DMS79 treated with DMSO at 0.1 percent for 48 hours (cell line): ENCODE data around the gene PDCD4.

Experiments used
- DNase-seq: peaks from one replicate; lab custom pipeline; 2025; lab: John Stamatoyannopoulos, UW

The PDCD4 gene

GRCh38 chr10:110871298-110872084 lies at the start of gene PDCD4:
Gene PDCD4, plus strand, starts transcription at chr10:110871928. Its CDS starts 4,100 bp downstream, at chr10:110876028.
- peak; percentile 85 for DNase-seq

DNA sequence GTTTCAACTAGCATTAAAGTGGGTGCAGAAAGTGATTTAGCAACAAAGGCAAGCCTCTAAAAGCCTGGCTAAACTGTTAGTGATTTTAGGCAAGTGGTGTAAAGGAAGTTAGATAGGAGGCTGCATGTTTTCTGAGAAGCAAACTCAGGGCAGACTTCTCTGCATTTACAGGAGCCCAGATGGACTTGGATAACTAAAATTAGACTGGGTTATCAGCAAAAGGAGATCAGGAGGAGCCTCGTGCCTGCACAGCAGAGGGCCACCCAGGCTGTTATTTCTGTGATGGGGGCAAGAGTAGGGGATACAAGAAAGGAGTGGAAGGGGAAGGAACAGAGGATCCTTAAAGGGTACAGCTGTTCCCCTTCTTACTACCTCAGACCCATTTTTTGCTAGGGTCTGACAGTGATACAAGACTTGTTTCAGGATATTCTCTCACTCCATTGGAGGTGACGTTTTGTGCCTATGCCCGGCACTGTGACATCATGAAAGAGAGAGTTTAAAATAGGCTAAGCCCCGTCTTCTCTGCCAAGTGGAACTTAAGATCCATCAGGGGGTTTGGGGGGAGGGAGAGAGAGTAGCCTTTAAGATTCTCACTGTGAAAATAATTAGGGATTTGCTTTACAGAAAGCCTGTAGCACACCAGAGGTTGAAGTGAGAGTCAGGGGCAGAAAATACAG lies 49.6 kb upstream of the PDCD4 start:
- no peak for DNase-seq

- peak; percentile 39 for DNase-seq
Observed at GRCh38 chr10:110822712-110823311, 48.9 kb upstream of the PDCD4 start.

DNA sequence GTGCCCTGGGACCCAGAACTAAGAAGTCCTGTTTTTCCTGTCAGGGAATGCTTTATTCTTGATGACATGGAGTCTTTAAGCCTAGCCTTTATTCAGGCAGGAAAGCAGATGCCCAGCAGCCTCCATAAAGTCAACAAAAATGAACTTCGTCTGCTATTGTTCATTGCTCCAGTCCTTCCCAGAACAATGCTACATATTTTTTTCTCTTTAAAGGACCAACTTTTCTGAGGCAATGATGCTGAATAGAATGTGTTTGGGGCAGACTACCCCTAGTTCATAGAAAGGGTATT lies 47.6 kb upstream of the PDCD4 start:
- DNase-seq, result no peak

GRCh38 chr10:110824660-110825059 lies 47.1 kb upstream of the PDCD4 start:
- no peak for DNase-seq

GRCh38 chr10:110825508-110825907 lies 46.2 kb upstream of the PDCD4 start:
- DNase-seq, result no peak

DNA sequence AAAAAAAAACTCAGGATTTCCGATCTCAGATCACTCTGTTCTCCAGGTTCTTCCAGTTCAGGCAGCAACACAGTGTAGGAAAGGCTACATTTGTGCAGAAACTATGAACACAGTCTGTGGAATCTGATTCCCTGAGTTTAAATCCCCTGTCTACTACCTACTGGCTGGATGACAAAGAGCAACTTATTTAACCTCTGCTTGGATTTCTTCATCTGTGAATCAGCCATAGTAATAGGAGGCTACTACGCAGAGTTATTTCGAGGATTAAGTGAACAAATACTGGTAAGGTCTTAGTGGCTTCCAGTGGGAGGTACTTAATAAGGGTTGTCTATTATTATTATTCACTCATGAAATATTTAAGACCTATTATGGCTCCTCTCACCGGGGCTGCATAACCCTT lies 44.3 kb upstream of the PDCD4 start:
- DNase-seq, result no peak

GRCh38 chr10:110827875-110828274 lies 43.9 kb upstream of the PDCD4 start:
- DNase-seq, result no peak

DNA sequence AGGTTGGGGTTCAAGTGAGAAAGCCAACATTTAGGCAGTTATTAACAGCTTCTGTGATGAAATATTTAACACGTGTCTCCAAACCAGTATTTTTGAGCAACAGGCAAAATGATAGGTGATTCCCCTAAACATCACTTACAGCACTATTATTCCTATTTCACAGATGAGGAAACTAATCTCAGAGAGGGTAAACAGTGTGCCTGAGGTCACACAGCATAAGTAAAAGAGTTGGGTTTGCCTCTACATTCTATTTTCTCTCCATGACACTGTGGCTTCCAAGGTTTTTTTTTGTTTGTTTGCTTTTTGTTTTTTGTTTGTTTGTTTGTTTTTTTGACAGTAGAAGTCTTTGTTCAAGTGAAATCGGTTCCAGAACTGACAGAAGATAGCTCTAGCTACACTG lies 43.2 kb upstream of the PDCD4 start:
- no peak for DNase-seq

- DNase-seq, result no peak
Observed at GRCh38 chr10:110829721-110830410, 41.9 kb upstream of the PDCD4 start.

DNA sequence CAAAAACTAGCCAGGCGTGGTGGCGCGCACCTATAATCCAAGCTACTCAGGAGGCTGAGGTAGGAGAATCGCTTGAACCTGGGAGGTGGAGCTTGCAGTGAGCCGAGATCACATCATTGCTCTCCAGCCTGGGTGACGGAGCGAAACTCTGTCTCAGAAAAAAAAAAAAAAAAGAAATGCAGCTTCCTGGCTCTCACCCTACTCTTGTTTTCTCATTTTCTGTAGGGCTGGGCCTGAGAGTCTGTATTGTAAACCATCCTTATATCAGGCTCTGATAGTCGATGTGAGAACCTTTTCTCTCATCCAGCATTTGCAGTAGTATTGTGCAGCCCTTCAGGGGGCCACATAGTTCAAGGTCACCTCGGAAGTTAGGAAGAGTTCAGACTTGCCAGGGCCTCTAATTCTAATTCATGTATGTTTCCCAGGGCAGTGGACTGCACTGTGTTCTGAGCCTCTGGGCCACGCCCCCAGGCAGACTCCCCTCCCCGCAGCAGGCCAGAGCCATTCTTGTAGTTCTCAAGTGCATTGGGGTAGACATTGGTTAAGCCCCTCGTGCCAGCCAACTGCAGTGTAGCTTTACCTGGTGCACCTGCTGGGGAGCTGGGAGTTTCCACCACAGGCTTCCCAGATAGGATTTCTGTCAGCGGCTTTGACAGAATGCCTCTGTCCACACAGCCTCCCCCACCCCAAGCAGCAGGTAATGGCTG lies 38.3 kb upstream of the PDCD4 start:
- DNase-seq, result no peak

GRCh38 chr10:110833941-110834628 lies 37.6 kb upstream of the PDCD4 start:
- no peak for DNase-seq

- peak; percentile 57 for DNase-seq
Observed at GRCh38 chr10:110834629-110835301, 37.0 kb upstream of the PDCD4 start.

DNA sequence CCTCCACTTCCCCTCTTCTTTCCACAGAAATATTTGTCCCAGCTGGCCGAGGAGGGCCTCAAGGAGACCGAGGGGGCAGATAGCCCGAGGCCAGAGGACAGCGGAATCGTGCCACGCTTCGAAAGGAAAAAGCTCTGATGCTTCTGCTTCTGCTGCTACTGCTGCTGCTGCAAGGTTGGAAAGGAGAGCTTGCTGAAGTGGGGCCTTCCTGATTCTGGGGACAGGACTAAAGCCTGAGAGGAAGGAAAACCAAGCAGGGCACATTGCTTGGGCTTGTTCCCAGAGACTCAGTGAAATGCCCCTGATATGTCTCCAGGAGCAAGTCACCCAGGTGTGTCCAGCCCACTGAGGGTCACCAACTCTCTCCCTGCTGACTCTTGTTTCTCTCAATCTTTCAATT lies 35.9 kb upstream of the PDCD4 start:
- no peak for DNase-seq

DNA sequence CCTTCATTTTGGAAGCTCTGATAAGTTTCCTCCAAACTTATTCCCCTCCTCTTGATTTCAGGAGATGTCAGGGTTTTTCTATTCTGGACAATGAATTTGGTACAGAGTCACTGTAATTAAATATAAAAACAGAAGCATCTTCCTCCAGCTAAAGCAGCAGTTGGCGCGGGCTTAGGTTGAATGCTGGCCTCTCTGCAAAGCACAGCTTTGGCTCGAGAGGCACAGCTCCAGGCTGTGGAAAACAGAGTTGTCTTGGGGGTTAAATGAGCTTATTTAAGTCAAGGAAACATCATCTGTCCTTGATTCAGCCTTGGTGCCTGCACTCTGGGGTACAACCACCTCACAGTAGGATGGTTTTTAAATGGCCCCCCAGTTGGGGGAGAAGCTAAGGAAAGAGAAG lies 35.0 kb upstream of the PDCD4 start:
- no peak for DNase-seq

GRCh38 chr10:110837418-110838171 lies 34.1 kb upstream of the PDCD4 start:
- no peak for DNase-seq

- DNase-seq, result peak; percentile 64
Observed at GRCh38 chr10:110840225-110840922, 31.4 kb upstream of the PDCD4 start.

DNA sequence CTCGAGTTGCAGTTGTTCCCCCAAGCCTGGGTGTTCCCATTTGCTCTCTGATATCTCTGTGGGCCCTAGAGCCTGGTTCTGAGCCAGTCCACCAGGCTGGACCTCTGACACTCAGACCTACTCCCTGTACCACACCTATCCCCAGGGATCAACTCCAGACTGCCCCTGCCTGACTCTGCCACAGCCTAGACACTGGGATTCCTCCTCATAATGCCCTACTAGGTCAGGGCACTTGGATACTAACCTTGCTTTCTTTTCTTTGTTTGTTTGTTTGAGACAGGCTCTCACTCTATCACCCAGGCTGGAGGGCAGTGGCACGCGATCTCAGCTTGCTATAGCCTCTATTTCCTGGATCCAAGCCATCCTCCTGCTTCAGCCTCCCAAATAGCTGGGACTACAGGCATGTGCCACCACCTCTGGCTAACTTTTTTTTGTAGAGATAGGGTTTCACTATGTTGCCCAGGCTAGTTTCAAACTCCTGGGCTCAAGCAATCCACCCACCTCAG lies 30.8 kb upstream of the PDCD4 start:
- DNase-seq, result no peak

- DNase-seq, result no peak
Observed at GRCh38 chr10:110841767-110842267, 29.9 kb upstream of the PDCD4 start.
